Adipose tissue (tissue), 3 donors: ENCODE results near the gene MLXIPL. TPM values are rescaled to one million over a fixed set of nuclear protein-coding genes. Genes with fewer than 3 reads are reported as not detected.
"Not testable (repeated sequence)": the region's sequence is repeated elsewhere in the genome, so short reads cannot be mapped to it uniquely, and the experiment has no call there.

ENCODE experiments used
- H3K27ac ChIP-seq: one replicate; pipeline ENCODE4 v1.5.1; 2013; ENCODE audit warnings: low read depth, low read length
- WGBS, 3 donors: extraction: QIAGEN DNeasy Blood & Tissue Kit; methylation state at CpG; one replicate each; pipeline ENCODE4 v1.1.7; 2013; 5-methylcytosine and 5-hydroxymethylcytosine counted together
- polyA plus RNA-seq, 3 donors: library from polyadenylated mRNA; stranded (reverse); fragments of 200-250 nt; gene quantifications; one replicate each; pipeline ENCODE4 v1.2.3, GENCODE V29; 2013
- donor health status: healthy with polysubstance abuse.
- donor health status: Bipolar disorder and iron deficiency.
- donor health status: healthy.

The MLXIPL gene
- polyA plus RNA-seq, 3 donors = 44.8 to 258 (median 139) TPM

GRCh38 chr7:73597978-73598782 is 26.1 kb downstream of the MLXIPL start:
- no peak overlapping the region for H3K27ac ChIP-seq
- WGBS, 3 donors = 87 to 92% (median 90%) methylated on average over 5 of the region's 5 CpGs

GRCh38 chr7:73596191-73597065 is 27.9 kb downstream of the MLXIPL start:
- H3K27ac ChIP-seq = no peak overlapping the region
- 67 to 77% (median 71%) methylated on average over 25 to 37 of the region's 37 CpGs for WGBS, 3 donors

- no peak overlapping the region for H3K27ac ChIP-seq
- WGBS, 3 donors = 89 to 91% (median 90%) methylated on average over 9 of the region's 9 CpGs
Observed at GRCh38 chr7:73595358-73595757, 29.0 kb downstream of the MLXIPL start.

GRCh38 chr7:73593207-73594045 is 30.9 kb downstream of the MLXIPL start:
- WGBS, 3 donors = 75 to 79% (median 79%) methylated on average over 14 of the region's 14 CpGs
- no peak overlapping the region for H3K27ac ChIP-seq

- H3K27ac ChIP-seq = no peak overlapping the region
- WGBS, 3 donors = 94 to 96% (median 96%) methylated on average over 12 of the region's 12 CpGs
Observed at GRCh38 chr7:73586911-73587310, 37.4 kb downstream of the MLXIPL start.

GRCh38 chr7:73585196-73585595 is 39.1 kb downstream of the MLXIPL start:
- 74 to 83% (median 76%) methylated on average over 2 of the region's 2 CpGs for WGBS, 3 donors
- no peak overlapping the region for H3K27ac ChIP-seq

- WGBS, 3 donors = 86 to 90% (median 89%) methylated on average over 6 of the region's 6 CpGs
- no peak overlapping the region for H3K27ac ChIP-seq
Observed at GRCh38 chr7:73582664-73583202, 41.6 kb downstream of the MLXIPL start.

- not testable (repeated sequence) for H3K27ac ChIP-seq
- WGBS, 3 donors = 73 to 78% (median 75%) methylated on average over 7 to 9 of the region's 9 CpGs
Observed at GRCh38 chr7:73581006-73581405, 43.3 kb downstream of the MLXIPL start.

GRCh38 chr7:73578342-73579128 is 45.8 kb downstream of the MLXIPL start, which contains the start of gene TBL2:
Gene TBL2, minus strand, starts transcription at chr7:73578579. Its CDS starts 30 bp downstream, at chr7:73578549.
- WGBS, 3 donors = 1% methylated on average over 61 to 75 of the region's 75 CpGs
- peak within 1 kb of the TSS; percentile 64 for H3K27ac ChIP-seq

GRCh38 chr7:73577627-73578341 is 46.5 kb downstream of the MLXIPL start:
- 6 to 14% (median 13%) methylated on average over 32 of the region's 32 CpGs for WGBS, 3 donors
- H3K27ac ChIP-seq = peak overlapping the region; percentile 64

GRCh38 chr7:73573791-73574190 is 50.5 kb downstream of the MLXIPL start:
- no peak overlapping the region for H3K27ac ChIP-seq
- WGBS, 3 donors = 96 to 98% (median 97%) methylated on average over 11 of the region's 11 CpGs

- no peak overlapping the region for H3K27ac ChIP-seq
- WGBS, 3 donors = 93 to 95% (median 94%) methylated on average over 9 of the region's 9 CpGs
Observed at GRCh38 chr7:73573276-73573675, 51.0 kb downstream of the MLXIPL start.

- no peak overlapping the region for H3K27ac ChIP-seq
- WGBS, 3 donors = 74 to 82% (median 79%) methylated on average over 6 of the region's 6 CpGs
Observed at GRCh38 chr7:73572767-73573186, 51.5 kb downstream of the MLXIPL start.

GRCh38 chr7:73570977-73571376 is 53.3 kb downstream of the MLXIPL start:
- H3K27ac ChIP-seq = no peak overlapping the region
- 92 to 97% (median 95%) methylated on average over 10 of the region's 10 CpGs for WGBS, 3 donors

- WGBS, 3 donors = 95 to 97% (median 96%) methylated on average over 17 to 22 of the region's 22 CpGs
- no peak overlapping the region for H3K27ac ChIP-seq
Observed at GRCh38 chr7:73570521-73570920, 53.8 kb downstream of the MLXIPL start.

- 73 to 80% (median 79%) methylated on average over 5 of the region's 5 CpGs for WGBS, 3 donors
- no peak overlapping the region for H3K27ac ChIP-seq
Observed at GRCh38 chr7:73569042-73569608, 55.2 kb downstream of the MLXIPL start.
